ENCODE data around the gene NOTCH2NLA. TPM values are rescaled to one million over a fixed set of nuclear protein-coding genes. Genes with fewer than 3 reads are reported as not detected.
"Not testable (repeated sequence)": the region's sequence is repeated elsewhere in the genome, so short reads cannot be mapped to it uniquely, and the experiment has no call there.

NOTCH2NLA gene
- total RNA-seq: 17.9 TPM

GRCh38 chr1:146228710-146229477, at the start of gene NOTCH2NLA:
Gene NOTCH2NLA (minus strand): TSS chr1:146229021. CDS start chr1:146189337, 39,684 bp downstream.
- DNase-seq: not testable (repeated sequence)

DNA sequence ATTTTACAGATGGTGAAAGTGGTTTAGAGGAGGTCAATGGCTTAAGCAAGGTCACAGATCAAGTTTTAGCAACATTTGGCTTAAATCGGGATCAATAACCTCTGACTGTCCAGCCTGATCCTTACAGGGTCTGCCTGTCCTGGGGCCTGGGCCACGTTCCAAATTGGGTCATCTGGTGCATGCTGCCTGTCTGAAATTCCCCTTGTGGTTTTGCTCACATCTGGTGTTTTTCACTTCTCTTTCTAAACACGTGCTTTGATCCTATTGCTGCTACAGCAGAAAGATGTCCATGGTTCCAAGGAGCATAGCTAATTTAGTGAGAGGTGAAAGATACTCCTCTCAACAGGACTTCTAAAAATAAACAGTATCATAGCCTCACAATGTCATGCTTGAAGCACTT, 49.5 kb upstream of the NOTCH2NLA start:
- not testable (repeated sequence) for DNase-seq

- DNase-seq: not testable (repeated sequence)
Observed at GRCh38 chr1:146277087-146277486, 48.3 kb upstream of the NOTCH2NLA start.

DNA sequence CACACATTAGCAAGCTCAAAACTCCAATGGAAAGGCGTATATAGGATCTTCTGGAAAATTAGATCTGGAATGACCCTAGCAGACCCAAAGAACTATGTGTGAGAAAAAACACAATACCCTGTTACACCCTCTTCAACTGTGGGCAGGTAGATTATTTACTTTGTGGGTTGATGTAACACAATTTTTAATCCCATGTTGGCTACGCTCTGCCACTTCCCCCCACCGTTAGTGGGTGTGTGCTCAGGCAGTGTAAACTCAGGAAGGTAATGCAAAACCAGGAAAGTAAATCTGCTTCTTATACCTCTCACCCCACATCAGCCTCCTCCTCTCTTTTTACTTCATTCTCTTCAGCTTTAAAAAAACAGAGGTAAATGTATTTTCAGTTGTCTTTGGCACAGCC, 45.3 kb upstream of the NOTCH2NLA start:
- DNase-seq: not testable (repeated sequence)

- not testable (repeated sequence) for DNase-seq
Observed at GRCh38 chr1:146273194-146273593, 44.4 kb upstream of the NOTCH2NLA start.

- DNase-seq: not testable (repeated sequence)
Observed at GRCh38 chr1:146272734-146273133, 43.9 kb upstream of the NOTCH2NLA start.

- DNase-seq: not testable (repeated sequence)
Observed at GRCh38 chr1:146271977-146272376, 43.2 kb upstream of the NOTCH2NLA start.

DNA sequence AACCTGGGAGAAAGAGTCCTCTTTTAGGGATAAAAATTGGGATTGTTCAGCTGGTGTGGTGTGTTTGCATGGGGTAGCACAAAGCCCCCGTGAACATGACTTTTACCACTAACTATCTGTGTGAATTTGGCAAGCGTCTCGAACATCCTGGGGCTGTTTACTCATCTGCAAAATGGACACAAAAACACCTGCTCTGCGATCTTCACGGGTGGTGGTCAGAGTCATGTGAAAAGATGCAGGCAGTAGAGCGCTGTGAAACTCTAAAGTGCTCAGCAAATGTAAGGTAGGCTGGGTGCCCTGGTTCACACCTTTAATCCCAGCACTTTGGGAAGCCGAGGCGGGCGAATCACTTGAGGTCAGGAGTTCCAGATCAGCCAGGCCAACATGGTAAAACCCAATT, 41.3 kb upstream of the NOTCH2NLA start:
- DNase-seq: not testable (repeated sequence)

DNA sequence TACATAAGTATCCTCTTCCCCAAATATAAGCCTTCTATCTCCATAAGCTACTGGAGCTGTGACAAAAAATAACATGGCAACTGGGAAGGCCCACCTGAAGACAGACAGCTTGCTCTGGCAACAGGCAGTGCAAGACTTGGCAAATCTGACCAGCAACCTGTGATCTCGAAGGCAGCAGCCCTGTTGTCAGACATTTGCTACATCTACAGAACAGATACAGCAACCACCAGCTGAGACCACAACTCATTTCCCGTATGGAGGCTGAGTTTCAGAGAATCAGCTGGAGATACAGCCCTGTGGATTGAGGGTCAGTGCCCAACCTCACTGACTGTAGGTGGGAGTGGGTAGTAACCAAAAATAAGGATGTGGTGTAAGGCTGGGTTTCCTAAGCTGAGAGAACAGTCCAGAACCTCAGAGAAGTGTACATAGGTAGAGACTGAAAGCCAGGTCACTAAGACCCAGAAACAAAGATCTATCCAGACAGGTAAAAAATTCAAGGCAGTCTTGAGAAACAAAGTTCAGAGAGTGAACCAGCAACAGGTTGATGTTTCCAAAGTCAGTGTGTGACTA, 37.4 kb upstream of the NOTCH2NLA start:
- not testable (repeated sequence) for DNase-seq

DNA sequence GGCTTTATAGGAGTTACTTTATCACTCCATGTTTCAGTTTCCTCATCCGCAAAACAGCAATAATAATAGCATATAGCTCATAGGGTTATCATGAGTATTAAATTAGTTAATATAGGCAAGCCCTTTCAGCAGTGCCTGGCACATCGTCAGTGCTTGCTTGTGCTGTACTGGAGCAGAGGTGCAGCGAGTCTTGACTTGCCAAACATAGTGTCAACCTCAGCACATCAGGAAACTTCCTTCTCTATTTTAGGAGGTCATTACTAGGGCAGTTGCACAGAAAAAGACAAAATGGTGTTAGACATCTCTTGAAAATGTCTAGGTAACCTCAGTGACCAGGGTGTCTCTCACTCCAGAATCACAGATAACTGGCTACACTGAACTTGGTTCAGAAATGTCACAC, 35.9 kb upstream of the NOTCH2NLA start:
- not testable (repeated sequence) for DNase-seq

DNA sequence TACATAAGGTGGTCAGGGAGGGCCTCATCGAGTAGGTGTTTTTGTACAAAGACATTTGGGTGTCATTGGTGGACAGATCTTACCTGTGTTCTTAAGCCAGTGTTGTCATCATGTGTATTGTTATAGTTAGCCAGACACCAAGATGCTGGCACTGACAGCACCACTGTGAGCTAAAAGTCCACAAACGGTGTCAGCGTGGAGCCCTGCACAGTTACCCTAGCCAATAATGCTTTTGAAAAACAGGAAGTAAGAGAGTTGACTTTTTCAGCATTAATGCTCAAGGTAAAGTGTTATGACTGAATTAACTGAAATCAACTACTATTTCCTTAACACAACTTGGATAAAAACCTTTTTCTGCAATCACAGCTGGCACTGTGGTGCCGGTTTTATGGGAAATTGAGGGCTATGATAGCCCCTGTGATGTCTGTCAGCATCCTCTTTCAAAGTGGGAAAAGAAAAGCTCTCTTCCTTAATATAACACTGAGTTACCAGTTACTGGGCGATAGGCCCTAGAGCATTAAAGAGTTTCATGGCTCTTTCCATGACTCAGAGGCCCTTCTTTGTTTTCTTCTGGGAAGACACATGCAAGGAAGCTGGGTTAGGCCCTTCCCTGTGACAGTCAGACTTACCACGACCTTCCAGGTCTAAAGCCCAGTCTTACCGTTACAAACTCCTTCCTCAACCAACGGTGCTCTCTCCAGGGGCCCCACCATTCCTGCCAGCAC, 31.3 kb upstream of the NOTCH2NLA start:
- not testable (repeated sequence) for DNase-seq

- DNase-seq: not testable (repeated sequence)
Observed at GRCh38 chr1:146257992-146258552, 29.3 kb upstream of the NOTCH2NLA start.

DNA sequence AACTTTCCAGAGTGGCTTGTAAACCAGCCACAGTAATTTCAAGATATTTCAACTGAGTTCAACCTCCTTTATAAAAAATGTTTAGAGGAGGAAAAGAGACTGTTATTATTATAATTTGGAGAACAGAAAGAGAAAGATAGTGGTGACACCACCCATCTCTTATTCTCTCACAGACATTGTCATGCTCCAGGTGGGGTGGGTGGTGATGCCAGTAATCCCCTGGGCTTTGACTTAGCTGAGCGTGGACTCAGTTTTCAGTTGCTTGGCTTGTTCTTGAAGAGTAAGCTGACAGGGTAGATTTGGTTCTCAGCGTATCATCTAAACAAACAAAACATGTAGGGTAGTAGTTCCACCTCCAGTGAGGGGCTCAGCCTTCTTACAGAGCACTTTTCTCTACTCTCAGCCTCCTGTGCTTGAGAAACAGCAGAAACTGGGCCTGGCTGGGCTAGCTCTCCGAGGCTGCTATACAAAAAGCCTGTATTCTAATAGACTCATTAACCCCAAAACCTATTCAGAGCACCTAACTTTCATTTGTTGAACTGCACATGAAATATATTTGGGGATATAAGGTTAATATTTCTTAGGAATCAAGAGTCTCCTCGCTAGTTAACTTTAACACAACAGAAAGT, 25.9 kb upstream of the NOTCH2NLA start:
- DNase-seq: not testable (repeated sequence)

DNA sequence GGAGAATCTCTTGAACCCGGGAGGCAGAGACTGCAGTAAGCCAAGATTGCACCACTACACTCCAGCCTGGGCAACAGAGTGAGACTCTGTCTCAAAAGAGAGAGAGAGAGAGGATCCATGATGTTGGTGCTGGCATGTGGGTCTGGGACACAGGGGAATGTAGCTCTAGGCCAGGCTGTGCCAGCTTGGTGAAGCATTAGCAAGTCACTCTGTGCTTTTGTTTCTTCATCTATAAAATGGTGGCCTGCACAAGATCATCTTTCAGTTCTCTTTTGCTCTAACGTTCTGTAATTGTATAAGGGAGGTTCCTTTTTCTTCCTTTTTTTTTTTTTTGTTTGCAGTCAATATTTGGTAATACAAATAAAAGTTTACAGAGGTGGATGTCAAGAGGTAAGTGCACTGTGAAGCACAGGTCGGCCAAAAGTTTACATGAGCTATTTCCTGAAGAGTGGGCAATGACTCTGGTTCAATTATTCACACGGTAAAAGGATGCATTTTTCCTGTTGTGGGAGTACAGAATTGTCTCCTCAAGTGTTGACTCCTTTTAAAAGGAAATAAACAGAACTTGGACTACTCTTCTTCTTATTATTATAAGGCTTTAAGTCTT, 24.5 kb upstream of the NOTCH2NLA start:
- not testable (repeated sequence) for DNase-seq

GRCh38 chr1:146251523-146251922, 22.7 kb upstream of the NOTCH2NLA start:
- not testable (repeated sequence) for DNase-seq

- not testable (repeated sequence) for DNase-seq
Observed at GRCh38 chr1:146248643-146249042, 19.8 kb upstream of the NOTCH2NLA start.

- DNase-seq: not testable (repeated sequence)
Observed at GRCh38 chr1:146236626-146237025, 7.8 kb upstream of the NOTCH2NLA start.

DNA sequence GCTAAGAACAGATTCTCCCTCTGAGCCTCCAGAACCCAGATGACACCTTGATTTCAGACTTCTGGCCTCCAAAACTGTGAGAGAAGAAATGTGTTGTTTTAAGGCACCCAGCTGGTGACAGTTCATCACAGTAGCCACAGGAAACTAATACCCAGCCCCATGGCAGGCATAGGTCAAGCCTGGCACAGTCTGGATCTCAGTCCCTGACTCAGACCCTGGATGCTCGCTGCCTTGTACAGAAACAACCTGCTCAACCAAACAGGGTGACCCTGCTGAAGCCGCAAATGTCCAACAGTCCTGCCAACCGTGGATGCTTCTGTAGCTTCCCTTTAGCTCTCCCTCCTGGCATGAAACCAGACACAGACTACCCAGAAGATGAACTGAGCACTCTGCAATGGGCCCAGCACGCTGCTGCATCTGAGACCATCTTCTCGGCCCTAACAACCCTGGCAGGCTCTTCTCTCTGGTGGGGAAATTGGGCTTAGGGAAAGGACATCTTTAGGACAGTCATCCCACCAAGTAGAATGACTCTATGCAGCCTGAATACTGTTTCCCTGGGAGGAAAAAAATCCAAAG, 7.3 kb upstream of the NOTCH2NLA start:
- DNase-seq: not testable (repeated sequence)

- not testable (repeated sequence) for DNase-seq
Observed at GRCh38 chr1:146228144-146228682, 608 bp downstream of the NOTCH2NLA start.

DNA sequence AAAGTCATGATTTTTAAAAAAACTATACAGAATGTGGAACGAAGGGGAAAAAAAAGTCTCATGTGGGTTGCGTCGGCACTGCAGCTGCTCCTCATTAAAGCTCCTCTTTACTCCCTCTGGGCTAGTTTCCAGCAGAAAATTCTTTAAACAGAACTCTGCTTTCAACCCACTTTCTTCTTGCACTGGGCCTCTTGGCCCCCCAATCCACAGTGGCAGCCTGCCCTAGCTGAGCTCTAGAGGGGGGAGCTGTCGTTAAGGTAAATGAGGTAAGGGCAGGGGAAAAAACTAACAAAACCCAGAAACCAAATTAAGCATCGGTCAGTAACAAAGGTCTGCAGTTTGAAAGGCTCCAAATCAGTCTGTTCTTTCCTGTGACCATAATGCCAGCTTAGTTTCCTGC, 54.3 kb downstream of the NOTCH2NLA start:
- not testable (repeated sequence) for DNase-seq

- DNase-seq: not testable (repeated sequence)
Observed at GRCh38 chr1:146167740-146168139, 61.1 kb downstream of the NOTCH2NLA start.
